Stimulated activated effector memory CD8-positive, alpha-beta T cell treated with anti-CD3 and anti-CD28 coated beads, Interleukin-12 subunit alpha, Interleukin-12 subunit beta, amount 100 ng/mL, for 72 hours (primary cell): ENCODE measurements around the gene SPECC1L.
"Not testable (repeated sequence)": the region's sequence is repeated elsewhere in the genome, so short reads cannot be mapped to it uniquely, and the experiment has no call there.

ENCODE experiments used
- ATAC-seq: fragments of 150-1000 bp; cut with Tn5 transposase; 2 replicates; pipeline ENCODE4 v1.10.0; 2021
- DNase-seq, 2 donors: peaks; one replicate each; pipeline ENCODE4 v3.0.0; 2021 to 2022; ENCODE audit warnings: low spot score in 2 of 2
- H3K27ac Mint-ChIP-seq: one replicate; pipeline ENCODE4 v1.8.0; 2022; ENCODE audit warnings: mild to moderate bottlenecking, mixed read lengths
- H3K36me3 Mint-ChIP-seq: one replicate; pipeline ENCODE4 v1.8.0; 2022; ENCODE audit warnings: mild to moderate bottlenecking, mixed read lengths
- H3K4me1 Mint-ChIP-seq: one replicate; pipeline ENCODE4 v1.8.0; 2022; ENCODE audit warnings: mixed read lengths
- H3K4me3 Mint-ChIP-seq: one replicate; pipeline ENCODE4 v1.8.0; 2022; ENCODE audit warnings: mild to moderate bottlenecking, mixed read lengths
- H3K9me3 Mint-ChIP-seq: one replicate; pipeline ENCODE4 v1.8.0; 2022; ENCODE audit warnings: mixed read lengths

Gene SPECC1L

DNA sequence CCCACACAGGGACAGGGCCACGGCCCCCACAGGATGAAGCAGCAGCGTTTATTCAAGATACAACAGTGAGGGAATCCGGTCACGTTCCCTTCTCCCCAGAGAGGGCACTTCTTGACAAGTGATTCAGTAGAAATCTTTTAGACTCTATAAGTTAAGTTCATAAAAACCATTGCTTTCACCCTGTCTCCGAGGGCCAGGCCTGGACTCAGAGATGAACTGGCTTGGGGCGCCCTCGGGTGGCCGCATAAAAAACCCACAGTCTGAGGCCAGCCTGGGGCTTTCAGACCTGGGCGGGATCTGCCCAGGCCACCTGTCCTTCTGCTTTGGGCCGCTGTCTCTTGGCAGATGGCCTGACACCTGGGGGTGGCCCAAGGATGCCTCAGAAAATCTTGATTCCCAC lies 11.2 kb upstream of the SPECC1L start:
- H3K36me3 Mint-ChIP-seq, H3K4me1 Mint-ChIP-seq, H3K4me3 Mint-ChIP-seq, H3K27ac Mint-ChIP-seq, H3K9me3 Mint-ChIP-seq: not testable (repeated sequence)
- ATAC-seq, result peak; percentile 74
- DNase-seq, result peak; percentile 60 to 77

DNA sequence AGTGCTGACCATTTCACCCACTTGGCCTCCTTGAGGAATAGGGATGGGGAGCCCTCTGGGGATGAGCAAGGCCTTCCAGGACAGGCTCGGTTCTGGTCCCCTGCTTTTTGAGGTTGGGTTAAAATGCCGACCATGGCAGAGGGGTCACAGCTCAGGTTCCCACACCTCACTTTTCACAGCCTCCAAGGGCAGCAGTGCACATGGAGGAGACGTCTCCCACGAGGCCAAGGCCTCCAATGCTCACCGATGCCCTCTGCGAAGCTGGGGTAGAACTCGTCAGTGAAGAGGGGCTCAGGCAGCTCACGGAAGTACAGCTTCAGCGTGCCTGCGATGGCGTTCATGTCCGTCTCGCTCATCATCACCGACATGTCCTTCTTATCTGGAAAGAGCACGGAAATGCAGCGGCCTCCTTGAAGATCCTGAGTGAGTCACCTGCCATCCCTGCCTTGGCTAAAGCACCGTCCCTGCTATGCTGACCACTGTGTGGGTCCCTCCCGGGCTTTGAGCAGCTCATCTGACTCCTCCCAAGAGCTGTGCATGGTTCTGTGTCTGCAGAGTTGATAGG lies 8.4 kb upstream of the SPECC1L start:
- not testable (repeated sequence) for DNase-seq, ATAC-seq, H3K27ac Mint-ChIP-seq, H3K36me3 Mint-ChIP-seq, H3K4me3 Mint-ChIP-seq, H3K4me1 Mint-ChIP-seq, H3K9me3 Mint-ChIP-seq

DNA sequence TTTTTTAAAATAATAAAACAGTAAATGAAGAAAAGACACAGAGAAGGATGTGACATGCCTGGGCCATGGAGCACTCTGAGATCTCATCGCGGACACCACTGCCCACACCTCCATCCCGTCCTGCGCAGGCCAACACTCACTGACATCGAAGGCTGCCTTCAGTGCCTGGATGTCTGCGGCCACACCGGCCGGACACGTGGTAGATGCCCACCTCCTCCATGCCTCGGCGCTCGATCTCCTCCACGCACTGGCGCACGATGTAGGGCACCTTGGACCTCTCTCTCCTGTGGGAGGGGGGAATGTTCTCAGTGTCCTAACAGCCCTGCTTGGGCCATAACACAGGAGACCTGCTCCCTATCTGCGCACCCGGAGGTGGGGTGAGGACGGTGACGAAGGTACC lies 7.2 kb upstream of the SPECC1L start:
- DNase-seq, H3K9me3 Mint-ChIP-seq, H3K27ac Mint-ChIP-seq, ATAC-seq, H3K4me1 Mint-ChIP-seq, H3K36me3 Mint-ChIP-seq, H3K4me3 Mint-ChIP-seq: not testable (repeated sequence)

DNA sequence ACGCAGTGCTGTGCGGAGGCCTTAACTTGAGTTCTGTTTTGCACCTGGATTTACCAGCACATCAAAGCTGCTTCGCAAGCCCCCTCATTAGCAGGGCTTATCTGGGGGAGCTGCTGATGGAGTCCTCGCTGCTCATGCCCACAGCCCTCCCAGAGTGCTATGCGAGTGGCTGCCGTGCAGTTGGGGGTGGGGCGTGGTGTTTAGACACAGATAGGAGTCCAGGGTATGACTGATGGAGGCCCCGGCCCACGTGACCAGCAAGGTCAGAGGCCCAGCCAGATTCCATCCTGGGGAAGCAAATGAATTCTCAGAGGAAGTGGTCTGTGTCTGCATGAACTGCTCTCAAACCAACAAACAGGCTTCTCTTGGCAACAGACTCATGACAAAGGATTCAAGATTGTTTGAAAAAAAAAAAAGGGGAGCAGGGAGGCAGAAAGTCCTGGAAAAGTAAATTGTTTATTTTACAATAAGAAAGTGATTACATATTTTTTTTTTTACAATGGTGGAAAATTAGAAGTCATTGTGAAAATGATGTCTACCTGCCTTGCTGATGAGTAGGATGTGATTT lies 6.2 kb upstream of the SPECC1L start:
- not testable (repeated sequence) for H3K4me1 Mint-ChIP-seq, H3K4me3 Mint-ChIP-seq, H3K27ac Mint-ChIP-seq, ATAC-seq, DNase-seq, H3K9me3 Mint-ChIP-seq, H3K36me3 Mint-ChIP-seq

DNA sequence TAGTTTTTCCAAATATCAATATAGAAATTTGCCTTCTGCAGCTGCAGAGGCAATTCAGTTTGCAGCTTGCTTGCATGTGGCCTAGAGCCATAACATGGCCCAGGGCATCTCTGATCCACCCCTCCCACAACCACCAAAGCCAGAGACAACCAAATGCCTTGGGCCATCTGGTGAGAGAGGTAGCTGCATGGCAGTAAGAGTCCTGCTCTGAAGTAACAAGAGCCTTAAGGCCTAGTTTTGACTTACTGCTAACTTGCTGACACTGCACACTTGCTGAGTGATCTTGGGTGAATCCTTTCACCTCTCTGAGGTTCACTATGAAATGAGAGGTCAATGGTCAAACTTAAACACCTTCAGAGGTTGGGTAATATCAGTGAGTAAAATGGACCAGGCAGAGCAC lies 4.9 kb upstream of the SPECC1L start:
- Mint-ChIP-seq H3K4me1 (peaks cover 5% of the 10 kb centered on the region), H3K36me3 (peaks cover 5% of the 10 kb centered on the region), H3K27ac (no peak overlapping the region), H3K9me3 (no peaks in the 10 kb centered on the region), H3K4me3 (no peak overlapping the region)
- no peak for ATAC-seq
- DNase-seq, result no peak

DNA sequence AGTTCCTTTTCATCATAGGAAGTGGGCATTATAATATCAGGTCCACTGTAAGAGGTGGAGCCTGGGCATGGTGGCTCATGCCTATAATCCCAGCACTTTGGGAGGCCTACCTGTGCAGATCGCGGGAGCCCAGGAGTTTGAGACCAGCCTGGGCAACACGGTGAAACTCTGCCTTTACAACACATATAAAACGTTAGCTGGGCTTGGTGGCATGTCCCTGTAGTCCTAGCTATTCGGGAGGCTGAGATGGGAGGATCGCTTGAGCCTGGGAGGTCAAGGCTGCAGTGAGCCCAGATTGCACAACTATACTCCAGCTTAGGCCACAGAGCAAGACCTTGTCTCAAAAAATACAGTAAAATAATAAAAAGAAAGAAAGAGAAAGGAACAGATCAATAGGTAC lies 4.1 kb upstream of the SPECC1L start:
- not testable (repeated sequence) for ATAC-seq, DNase-seq, H3K36me3 Mint-ChIP-seq

DNA sequence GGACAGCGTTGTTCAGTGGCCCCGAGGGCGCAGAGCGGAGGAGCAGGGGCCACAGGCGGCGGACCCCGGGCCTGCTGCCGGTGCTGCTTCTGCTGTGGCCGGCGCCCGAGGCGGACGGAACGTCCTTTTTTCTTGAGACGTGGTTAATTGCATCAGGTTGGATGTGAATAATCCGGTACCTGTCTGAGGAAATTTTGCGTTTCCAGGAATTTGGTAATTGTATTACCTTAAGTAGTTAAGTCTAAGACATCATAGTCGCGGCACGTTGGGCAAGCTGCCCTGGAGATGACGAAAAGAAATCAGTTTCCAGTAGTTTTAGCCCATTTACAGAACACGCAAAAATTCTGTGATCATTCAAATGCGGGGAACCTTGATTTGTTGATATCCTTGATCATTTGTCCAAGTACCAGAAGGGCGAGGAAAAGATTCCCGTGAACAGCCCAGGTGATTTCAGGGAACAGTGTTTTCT lies 789 bp downstream of the SPECC1L start:
- Mint-ChIP-seq H3K9me3 (no peaks in the 10 kb centered on the region), H3K36me3 (peaks cover 18% of the 10 kb centered on the region), H3K4me3 (peak overlapping the region; percentile 79), H3K4me1 (peaks cover 34% of the 10 kb centered on the region), H3K27ac (peak overlapping the region; percentile 87)
- DNase-seq (no peak), ATAC-seq (no peak)

More for the DNA sequence above, 4.1 kb upstream of the SPECC1L start:
- not testable (repeated sequence) for H3K4me3 Mint-ChIP-seq, H3K4me1 Mint-ChIP-seq, H3K9me3 Mint-ChIP-seq, H3K27ac Mint-ChIP-seq

DNA sequence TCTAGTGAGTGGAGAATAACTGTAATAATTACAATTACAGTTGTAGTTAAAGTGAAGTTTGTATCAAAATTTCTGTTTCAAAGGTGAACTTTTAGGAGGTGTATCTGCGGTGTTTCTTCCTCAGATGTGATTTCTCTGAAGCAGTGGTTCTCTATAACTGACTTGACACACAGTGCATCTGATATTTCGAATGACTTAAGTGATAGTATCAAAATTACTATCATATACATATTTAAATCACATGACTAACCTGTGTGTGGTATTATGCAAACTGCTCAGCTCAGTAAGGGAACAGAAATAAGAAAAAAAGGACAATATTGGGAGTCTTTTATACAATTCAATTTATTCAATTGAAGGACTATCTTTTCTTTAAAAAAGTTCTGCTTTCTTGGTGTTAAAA lies 2.4 kb downstream of the SPECC1L start:
- Mint-ChIP-seq H3K4me1 (peaks cover 43% of the 10 kb centered on the region), H3K4me3 (peak overlapping the region; percentile 79), H3K36me3 (peaks cover 26% of the 10 kb centered on the region), H3K27ac (peak overlapping the region; percentile 87)
- H3K9me3 Mint-ChIP-seq, DNase-seq: not testable (repeated sequence)
- ATAC-seq, result peak; percentile 77

DNA sequence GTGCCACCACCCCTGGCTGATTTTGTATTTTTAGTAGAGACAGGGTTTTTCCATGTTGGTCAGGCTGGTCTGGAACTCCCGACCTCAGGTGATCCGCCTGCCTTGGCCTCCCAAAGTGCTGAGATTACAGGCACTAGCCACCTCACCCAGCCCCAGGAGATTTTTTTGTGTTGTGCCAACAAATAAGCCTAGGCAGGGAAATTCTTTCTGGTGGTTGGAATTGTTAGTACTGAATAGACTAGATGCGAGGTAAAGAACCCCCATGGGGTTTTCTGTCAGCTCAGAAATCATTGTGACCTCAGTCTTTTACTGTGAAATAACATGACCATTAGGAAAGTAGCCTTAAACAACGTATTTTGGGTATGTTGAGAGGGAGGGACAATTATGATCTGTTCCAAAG lies 3.3 kb downstream of the SPECC1L start:
- not testable (repeated sequence) for ATAC-seq, DNase-seq, H3K27ac Mint-ChIP-seq, H3K9me3 Mint-ChIP-seq
- peaks cover 43% of the 10 kb centered on the region for H3K4me1 Mint-ChIP-seq
- H3K4me3 Mint-ChIP-seq, result peak overlapping the region; percentile 79
- H3K36me3 Mint-ChIP-seq, result peaks cover 25% of the 10 kb centered on the region

DNA sequence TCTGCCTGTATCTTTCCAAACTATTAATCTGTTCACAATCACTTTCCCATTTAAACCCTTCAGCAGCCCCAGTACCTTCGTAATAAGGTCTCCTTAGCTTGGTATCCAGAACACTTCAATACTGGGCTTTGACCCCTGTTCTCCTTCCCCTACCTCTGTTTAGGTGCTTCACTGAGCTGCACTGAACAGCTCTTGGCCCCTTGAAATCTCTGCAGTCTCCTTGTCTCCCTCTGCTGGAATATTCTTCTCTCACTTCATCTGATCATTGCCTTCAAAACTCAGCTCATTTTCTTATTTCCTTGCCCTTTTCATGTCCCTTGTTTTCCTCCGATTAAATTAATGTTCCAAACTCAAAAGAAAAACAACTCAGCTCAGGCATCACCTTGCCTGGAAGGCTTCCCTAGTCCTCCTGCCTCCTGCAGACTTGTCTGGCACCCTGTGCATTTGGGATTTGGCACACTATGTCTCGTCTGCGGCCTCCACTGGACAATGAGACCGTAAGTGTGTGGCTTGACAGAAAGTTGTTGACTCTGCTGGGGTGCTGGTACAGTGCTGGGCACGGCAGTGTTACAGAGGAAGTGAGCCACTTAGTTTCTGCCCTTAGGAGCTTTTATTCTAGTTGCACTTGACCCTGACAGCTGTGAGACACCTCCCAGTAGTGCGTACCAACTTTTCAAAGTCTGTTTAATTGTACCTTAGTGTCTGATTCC lies 4.2 kb downstream of the SPECC1L start:
- Mint-ChIP-seq H3K27ac (peak overlapping the region; percentile 67), H3K36me3 (peaks cover 25% of the 10 kb centered on the region), H3K4me1 (peaks cover 46% of the 10 kb centered on the region)
- not testable (repeated sequence) for ATAC-seq, H3K9me3 Mint-ChIP-seq, DNase-seq, H3K4me3 Mint-ChIP-seq

DNA sequence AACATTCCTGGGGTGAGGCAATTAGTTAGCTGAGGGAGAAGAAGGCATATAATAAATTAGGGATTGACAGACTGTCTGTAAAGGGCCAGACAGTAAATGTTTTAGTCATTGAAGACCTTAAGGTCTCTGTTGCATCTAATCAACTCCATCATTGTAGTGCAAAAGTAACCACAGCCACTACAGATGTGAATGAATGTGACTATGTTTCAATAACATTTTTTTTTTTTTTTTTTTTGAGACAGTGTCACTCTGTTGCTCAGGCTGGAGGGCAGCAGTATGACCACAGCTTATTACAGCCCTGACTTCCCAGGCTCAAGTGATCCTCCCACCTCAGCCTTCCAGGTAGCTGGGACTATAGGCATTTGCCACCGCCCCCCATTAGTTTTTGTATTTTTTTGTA lies 9.7 kb downstream of the SPECC1L start:
- not testable (repeated sequence) for H3K9me3 Mint-ChIP-seq, H3K27ac Mint-ChIP-seq, H3K4me3 Mint-ChIP-seq, DNase-seq
- Mint-ChIP-seq H3K36me3 (peaks cover 24% of the 10 kb centered on the region), H3K4me1 (peaks cover 48% of the 10 kb centered on the region)
- ATAC-seq, result peak; percentile 77

DNA sequence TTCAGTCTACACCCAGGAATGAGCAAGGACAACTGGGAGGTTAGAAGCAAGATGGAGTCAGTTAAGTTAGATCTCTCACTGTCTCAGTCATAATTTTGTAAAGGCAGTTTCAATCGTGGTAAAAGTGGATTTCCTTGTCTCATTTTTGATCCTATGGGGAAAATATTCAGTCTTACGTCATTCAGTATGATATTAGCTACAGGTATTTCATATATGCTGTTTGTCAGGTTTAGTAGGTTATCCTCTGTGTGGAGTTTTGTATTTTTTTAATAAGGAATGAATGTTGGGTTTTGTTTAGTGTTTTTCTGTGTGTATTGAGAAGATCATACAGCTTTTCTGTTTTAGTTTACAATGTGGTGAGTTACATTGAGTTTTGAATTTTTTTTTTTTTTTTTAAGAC lies 11.8 kb downstream of the SPECC1L start:
- Mint-ChIP-seq H3K4me1 (peaks cover 45% of the 10 kb centered on the region), H3K9me3 (no peaks in the 10 kb centered on the region), H3K36me3 (peaks cover 12% of the 10 kb centered on the region), H3K27ac (no peak overlapping the region), H3K4me3 (no peak overlapping the region)
- no peak for DNase-seq
- no peak for ATAC-seq

DNA sequence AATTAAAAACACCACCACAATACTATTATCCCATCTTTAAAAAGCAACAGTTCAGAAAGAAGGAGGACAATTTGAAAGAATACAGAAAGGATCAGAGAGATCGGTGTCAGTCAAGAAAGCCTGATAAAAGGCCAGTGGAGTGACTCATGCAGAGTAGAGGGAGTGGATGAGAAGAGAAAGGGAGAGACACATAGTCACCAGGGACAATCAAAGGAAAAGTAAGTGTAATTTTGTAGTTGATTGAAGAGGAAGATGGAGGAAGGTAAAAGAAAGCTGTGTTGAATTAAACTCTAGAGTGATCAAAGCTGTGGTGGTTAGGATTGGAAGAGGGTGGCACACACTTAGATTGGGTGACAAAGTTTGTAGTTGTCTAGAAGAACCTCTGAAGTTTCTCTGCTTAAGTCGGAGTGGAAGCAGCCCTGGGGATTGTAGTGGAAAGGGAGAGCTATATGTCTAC lies 14.1 kb downstream of the SPECC1L start:
- Mint-ChIP-seq H3K27ac (no peak overlapping the region), H3K4me1 (peaks cover 47% of the 10 kb centered on the region), H3K4me3 (peak overlapping the region; percentile 32), H3K36me3 (peaks cover 8% of the 10 kb centered on the region), H3K9me3 (no peaks in the 10 kb centered on the region)
- ATAC-seq (peak; percentile 69), DNase-seq (no peak)

DNA sequence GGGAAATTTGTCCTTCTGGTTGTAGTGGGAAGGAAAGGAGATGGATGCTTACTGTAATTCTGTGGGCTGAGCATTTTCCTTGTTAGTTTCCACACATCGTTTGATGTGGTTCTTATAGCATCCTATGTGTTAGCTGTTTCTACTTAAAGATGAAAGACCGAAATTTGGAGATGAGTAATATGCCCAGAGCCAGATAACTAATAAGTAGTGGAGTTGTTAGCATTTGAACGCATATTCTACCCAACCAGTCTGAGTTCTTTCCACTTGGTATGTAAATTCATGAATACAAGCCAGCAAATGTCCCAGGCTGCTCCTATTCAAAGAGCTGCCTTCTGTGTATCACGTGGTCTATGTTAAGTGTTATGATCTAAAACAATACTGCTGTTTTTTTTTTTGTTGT lies 14.6 kb downstream of the SPECC1L start:
- peak overlapping the region; percentile 32 for H3K4me3 Mint-ChIP-seq
- H3K36me3 Mint-ChIP-seq, result peaks cover 8% of the 10 kb centered on the region
- H3K9me3 Mint-ChIP-seq, result no peaks in the 10 kb centered on the region
- ATAC-seq (peak; percentile 89), DNase-seq (no peak)
- peaks cover 48% of the 10 kb centered on the region for H3K4me1 Mint-ChIP-seq
- no peak overlapping the region for H3K27ac Mint-ChIP-seq

DNA sequence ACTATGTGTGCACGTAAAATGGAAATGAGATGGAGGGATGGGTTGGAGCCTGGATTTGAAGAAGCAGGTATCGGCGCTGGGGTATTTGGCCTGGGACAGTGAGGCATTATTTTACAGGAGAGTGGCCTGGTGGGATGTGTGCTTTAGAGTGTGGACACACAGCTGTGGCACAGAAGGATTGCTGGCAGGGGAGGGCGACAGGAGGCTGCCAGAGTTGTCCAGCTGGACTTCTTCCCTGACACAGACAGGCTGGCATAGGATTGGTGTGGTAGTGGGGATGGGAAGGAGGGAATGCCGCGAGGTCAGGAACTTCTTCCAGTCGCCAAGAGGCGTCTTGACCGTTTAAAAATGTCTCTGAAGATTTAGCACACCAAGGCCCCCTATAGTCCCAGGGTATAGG lies 16.6 kb downstream of the SPECC1L start:
- not testable (repeated sequence) for H3K27ac Mint-ChIP-seq, H3K36me3 Mint-ChIP-seq, H3K4me3 Mint-ChIP-seq, H3K9me3 Mint-ChIP-seq, DNase-seq, ATAC-seq
- peaks cover 53% of the 10 kb centered on the region for H3K4me1 Mint-ChIP-seq

DNA sequence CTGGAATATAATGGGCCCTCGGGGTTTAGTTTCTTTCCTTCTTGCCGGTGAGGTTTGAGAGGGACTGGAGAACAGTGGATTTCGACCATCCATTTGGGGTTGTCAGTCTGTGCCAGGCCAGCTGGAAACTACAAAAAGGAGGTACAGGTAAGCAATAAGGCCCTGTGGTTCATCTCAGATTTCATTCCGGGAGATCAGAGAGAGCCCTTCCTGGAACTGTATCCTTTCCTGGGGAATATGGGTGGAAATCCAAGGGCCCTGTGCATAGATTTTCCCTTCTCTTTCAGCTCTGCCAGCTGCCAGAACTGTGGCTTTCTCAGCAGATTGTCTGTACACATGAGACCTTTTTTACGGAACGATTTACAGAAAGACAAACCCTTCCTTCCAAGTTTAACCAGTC lies 17.2 kb downstream of the SPECC1L start:
- not testable (repeated sequence) for ATAC-seq, H3K9me3 Mint-ChIP-seq, H3K36me3 Mint-ChIP-seq, H3K27ac Mint-ChIP-seq, H3K4me3 Mint-ChIP-seq, DNase-seq
- H3K4me1 Mint-ChIP-seq, result peaks cover 49% of the 10 kb centered on the region
